GM23338 (cell line): ENCODE measurements around the gene TPGS1. TPM values are rescaled to one million over a fixed set of nuclear protein-coding genes. Genes with fewer than 3 reads are reported as not detected.

Experiments used
- ATAC-seq: fragments of 200-7000 bp; cut with Tn5 transposase; 3 replicates; pipeline ENCODE4 v1.9.1; 2020
- DNase-seq: peaks from one replicate; pipeline ENCODE4 v3.0.0-alpha.2; 2015; ENCODE audit warnings: low spot score
- H2AFZ ChIP-seq: fragments of 200-600 bp; sonication (generic); 2 replicates; pipeline ENCODE4 v1.8.0; 2016; ENCODE audit warnings: antibody characterized with exemption, mild to moderate bottlenecking, moderate library complexity
- H3F3A ChIP-seq: fragments of 200-600 bp; sonication (generic); replicated peaks from 2 replicates; pipeline ENCODE4 v1.8.0; 2017; ENCODE audit warnings: antibody characterized with exemption, mixed run types, low read depth
- H3K27ac ChIP-seq: fragments of 200-600 bp; sonication (generic); 2 replicates; pipeline ENCODE4 v1.6.1; 2016; ENCODE audit warnings: low read depth
- H3K27me3 ChIP-seq: fragments of 200-600 bp; sonication (generic); 2 replicates; pipeline ENCODE4 v1.8.0; 2016; ENCODE audit warnings: mild to moderate bottlenecking, mixed run types, moderate library complexity; ENCODE audit not compliant: insufficient read depth
- H3K36me3 ChIP-seq: fragments of 200-600 bp; sonication (generic); 2 replicates; pipeline ENCODE4 v1.8.0; 2016; ENCODE audit warnings: mild to moderate bottlenecking; ENCODE audit not compliant: insufficient read depth
- H3K4me1 ChIP-seq: fragments of 200-600 bp; sonication (generic); 2 replicates; pipeline ENCODE4 v1.8.0; 2016; ENCODE audit warnings: mild to moderate bottlenecking, moderate library complexity; ENCODE audit not compliant: insufficient read depth
- H3K4me2 ChIP-seq: fragments of 200-600 bp; sonication (generic); 2 replicates; pipeline ENCODE4 v1.7.1; 2017; ENCODE audit warnings: mixed run types
- H3K4me3 ChIP-seq: fragments of 200-600 bp; sonication (generic); 2 replicates; pipeline ENCODE4 v1.6.1; 2016; ENCODE audit warnings: mixed run types
- H3K79me2 ChIP-seq: fragments of 200-600 bp; sonication (generic); replicated peaks from 2 replicates; pipeline ENCODE4 v1.8.0; 2017; ENCODE audit warnings: mild to moderate bottlenecking; ENCODE audit not compliant: insufficient read depth
- H3K9me2 ChIP-seq: fragments of 200-600 bp; sonication (generic); 2 replicates; pipeline ENCODE4 v1.8.0; 2017; ENCODE audit not compliant: insufficient read depth
- H4K20me1 ChIP-seq: fragments of 200-600 bp; sonication (generic); replicated peaks from 2 replicates; pipeline ENCODE4 v1.8.0; 2017; ENCODE audit warnings: mild to moderate bottlenecking; ENCODE audit not compliant: insufficient read depth
- H3K27ac Mint-ChIP-seq: 2 replicates; pipeline ENCODE4 v1.8.0; 2020; ENCODE audit warnings: inconsistent platforms, mild to moderate bottlenecking, moderate library complexity, mixed read lengths
- H3K27me3 Mint-ChIP-seq: 3 replicates; pipeline ENCODE4 v1.8.0; 2022; ENCODE audit warnings: low read depth, mild to moderate bottlenecking, moderate library complexity, mixed read lengths, inconsistent platforms; ENCODE audit not compliant: insufficient read depth, poor library complexity
- H3K36me3 Mint-ChIP-seq: 3 replicates; pipeline ENCODE4 v1.8.0; 2021; ENCODE audit warnings: low read depth, mild to moderate bottlenecking, inconsistent platforms, moderate library complexity, mixed read lengths
- H3K4me1 Mint-ChIP-seq: 3 replicates; pipeline ENCODE4 v1.8.0; 2020; ENCODE audit warnings: mild to moderate bottlenecking, inconsistent platforms, mixed read lengths
- H3K4me3 Mint-ChIP-seq: 3 replicates; pipeline ENCODE4 v1.8.0; 2021; ENCODE audit warnings: moderate library complexity, mild to moderate bottlenecking, inconsistent platforms, mixed read lengths
- H3K9me3 Mint-ChIP-seq: 3 replicates; pipeline ENCODE4 v1.8.0; 2020; ENCODE audit warnings: moderate library complexity, mild to moderate bottlenecking, inconsistent platforms, mixed read lengths
- EZH2 ChIP-seq: fragments of 200-600 bp; sonication (generic); IDR thresholded peaks from one replicate; pipeline ENCODE4 v1.8.0; 2017; ENCODE audit warnings: antibody characterized with exemption, mild to moderate bottlenecking, low read depth; ENCODE audit not compliant: unreplicated experiment
- EZH2phosphoT487 ChIP-seq: fragments of 200-600 bp; sonication (generic); IDR thresholded peaks from one replicate; pipeline ENCODE4 v1.8.1; 2018; ENCODE audit warnings: antibody characterized with exemption; ENCODE audit not compliant: unreplicated experiment
- POLR2AphosphoS5 ChIP-seq: IDR thresholded peaks from 2 replicates; pipeline ENCODE4 v1.6.1; 2016; ENCODE audit warnings: antibody characterized with exemption, low read depth
- STAT1 ChIP-seq: IDR thresholded peaks from one replicate; pipeline ENCODE4 v1.6.1; 2016; ENCODE audit warnings: antibody characterized with exemption; ENCODE audit not compliant: unreplicated experiment
- ZNF114 ChIP-seq: fragments of 250-450 bp; sonication (Bioruptor Pico); IDR thresholded peaks from 2 replicates; pipeline ENCODE4 v1.5.0; 2020; ENCODE audit warnings: mild to moderate bottlenecking, moderate library complexity
- polyA plus RNA-seq: library from polyadenylated mRNA; unstranded; fragments of >200 nt; fragmentation: Nextera tagmentation; extraction: Ambion mirVana; gene quantifications from 2 replicates; pipeline ENCODE4 v1.2.1, GENCODE V29; 2016
- total RNA-seq: library from RNA; depleted of rRNA; stranded (reverse); fragments of >200 nt; shearing (Covaris generic); gene quantifications from 2 replicates; pipeline ENCODE4 v1.2.3, GENCODE V29; 2014
- TF ChIP-seq, protein P1 (sequence below), 2 experiments: fragments of 200-600 bp in 1 of 2; sonication (generic) in 1 of 2; conservative IDR thresholded peaks; 2 replicates each; pipeline versions ENCODE4 v1.5.1 to v1.6.1; 2016 to 2017; ENCODE audit warnings: antibody characterized with exemption in 2 of 2, low read depth in 2 of 2, mild to moderate bottlenecking in 2 of 2, moderate library complexity in 1 of 2
- TF ChIP-seq, protein P2 (sequence below): fragments of 250-450 bp; sonication (Bioruptor Pico); IDR thresholded peaks from 2 replicates; pipeline ENCODE4 v1.5.0; 2020; ENCODE audit warnings: mild to moderate bottlenecking, moderate library complexity

Gene TPGS1
- total and polyA plus RNA-seq, 2 experiments from 2014 or later = 11.9 to 38.4 TPM

GRCh38 chr19:548886-549830 lies 41.9 kb downstream of the TPGS1 start:
- Histone ChIP-seq H2AFZ (no peak overlapping the region), H3K4me3 (no peak overlapping the region), H3K36me3 (no peaks in the 10 kb centered on the region), H3F3A (no peaks in the 10 kb centered on the region), H3K9me2 (no peaks in the 10 kb centered on the region), H3K27ac (no peak overlapping the region), H3K79me2 (no peaks in the 10 kb centered on the region), H3K4me1 (no peaks in the 10 kb centered on the region), H4K20me1 (no peaks in the 10 kb centered on the region), H3K27me3 (no peaks in the 10 kb centered on the region), H3K4me2 (no peak overlapping the region)
- Mint-ChIP-seq H3K4me3 (no peak overlapping the region), H3K27ac (no peak overlapping the region), H3K27me3 (peaks cover 10% of the 10 kb centered on the region), H3K36me3 (no peaks in the 10 kb centered on the region), H3K4me1 (peaks cover 3% of the 10 kb centered on the region; the same call in 1 of the 3 replicates), H3K9me3 (no peaks in the 10 kb centered on the region)
- TF ChIP-seq POLR2AphosphoS5 = no peak
- TF ChIP-seq EZH2 = no peak
- TF ChIP-seq, protein P1, sequence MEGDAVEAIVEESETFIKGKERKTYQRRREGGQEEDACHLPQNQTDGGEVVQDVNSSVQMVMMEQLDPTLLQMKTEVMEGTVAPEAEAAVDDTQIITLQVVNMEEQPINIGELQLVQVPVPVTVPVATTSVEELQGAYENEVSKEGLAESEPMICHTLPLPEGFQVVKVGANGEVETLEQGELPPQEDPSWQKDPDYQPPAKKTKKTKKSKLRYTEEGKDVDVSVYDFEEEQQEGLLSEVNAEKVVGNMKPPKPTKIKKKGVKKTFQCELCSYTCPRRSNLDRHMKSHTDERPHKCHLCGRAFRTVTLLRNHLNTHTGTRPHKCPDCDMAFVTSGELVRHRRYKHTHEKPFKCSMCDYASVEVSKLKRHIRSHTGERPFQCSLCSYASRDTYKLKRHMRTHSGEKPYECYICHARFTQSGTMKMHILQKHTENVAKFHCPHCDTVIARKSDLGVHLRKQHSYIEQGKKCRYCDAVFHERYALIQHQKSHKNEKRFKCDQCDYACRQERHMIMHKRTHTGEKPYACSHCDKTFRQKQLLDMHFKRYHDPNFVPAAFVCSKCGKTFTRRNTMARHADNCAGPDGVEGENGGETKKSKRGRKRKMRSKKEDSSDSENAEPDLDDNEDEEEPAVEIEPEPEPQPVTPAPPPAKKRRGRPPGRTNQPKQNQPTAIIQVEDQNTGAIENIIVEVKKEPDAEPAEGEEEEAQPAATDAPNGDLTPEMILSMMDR (conservative IDR thresholded peaks at IDR 0.05; ENCODE audit: low read depth in 2 of 2) = peak in 1 of 2 experiments; percentile 16; a peak in 1 of 4 replicates
- ATAC-seq (no peak), DNase-seq (no peak)

GRCh38 chr19:554817-555216 lies 47.5 kb downstream of the TPGS1 start:
- no peak overlapping the region for H3K27ac Mint-ChIP-seq
- no peaks in the 10 kb centered on the region for H3K9me3 Mint-ChIP-seq
- no peak overlapping the region for H2AFZ ChIP-seq
- no peak overlapping the region for H3K4me3 ChIP-seq
- no peaks in the 10 kb centered on the region for H3K27me3 ChIP-seq
- H3K4me1 Mint-ChIP-seq = peaks cover 3% of the 10 kb centered on the region; the same call in 1 of the 3 replicates
- no peak for DNase-seq
- H3K79me2 ChIP-seq = no peaks in the 10 kb centered on the region
- H3K27me3 Mint-ChIP-seq = peaks cover 10% of the 10 kb centered on the region
- H3K27ac ChIP-seq = no peak overlapping the region
- no peak overlapping the region for H3K4me2 ChIP-seq
- no peaks in the 10 kb centered on the region for H3K36me3 ChIP-seq
- H3K36me3 Mint-ChIP-seq = no peaks in the 10 kb centered on the region
- no peak for ATAC-seq
- TF ChIP-seq STAT1 = no peak
- TF ChIP-seq ZNF114 (CRISPR knock-in tag) = no peak
- TF ChIP-seq, protein P2, sequence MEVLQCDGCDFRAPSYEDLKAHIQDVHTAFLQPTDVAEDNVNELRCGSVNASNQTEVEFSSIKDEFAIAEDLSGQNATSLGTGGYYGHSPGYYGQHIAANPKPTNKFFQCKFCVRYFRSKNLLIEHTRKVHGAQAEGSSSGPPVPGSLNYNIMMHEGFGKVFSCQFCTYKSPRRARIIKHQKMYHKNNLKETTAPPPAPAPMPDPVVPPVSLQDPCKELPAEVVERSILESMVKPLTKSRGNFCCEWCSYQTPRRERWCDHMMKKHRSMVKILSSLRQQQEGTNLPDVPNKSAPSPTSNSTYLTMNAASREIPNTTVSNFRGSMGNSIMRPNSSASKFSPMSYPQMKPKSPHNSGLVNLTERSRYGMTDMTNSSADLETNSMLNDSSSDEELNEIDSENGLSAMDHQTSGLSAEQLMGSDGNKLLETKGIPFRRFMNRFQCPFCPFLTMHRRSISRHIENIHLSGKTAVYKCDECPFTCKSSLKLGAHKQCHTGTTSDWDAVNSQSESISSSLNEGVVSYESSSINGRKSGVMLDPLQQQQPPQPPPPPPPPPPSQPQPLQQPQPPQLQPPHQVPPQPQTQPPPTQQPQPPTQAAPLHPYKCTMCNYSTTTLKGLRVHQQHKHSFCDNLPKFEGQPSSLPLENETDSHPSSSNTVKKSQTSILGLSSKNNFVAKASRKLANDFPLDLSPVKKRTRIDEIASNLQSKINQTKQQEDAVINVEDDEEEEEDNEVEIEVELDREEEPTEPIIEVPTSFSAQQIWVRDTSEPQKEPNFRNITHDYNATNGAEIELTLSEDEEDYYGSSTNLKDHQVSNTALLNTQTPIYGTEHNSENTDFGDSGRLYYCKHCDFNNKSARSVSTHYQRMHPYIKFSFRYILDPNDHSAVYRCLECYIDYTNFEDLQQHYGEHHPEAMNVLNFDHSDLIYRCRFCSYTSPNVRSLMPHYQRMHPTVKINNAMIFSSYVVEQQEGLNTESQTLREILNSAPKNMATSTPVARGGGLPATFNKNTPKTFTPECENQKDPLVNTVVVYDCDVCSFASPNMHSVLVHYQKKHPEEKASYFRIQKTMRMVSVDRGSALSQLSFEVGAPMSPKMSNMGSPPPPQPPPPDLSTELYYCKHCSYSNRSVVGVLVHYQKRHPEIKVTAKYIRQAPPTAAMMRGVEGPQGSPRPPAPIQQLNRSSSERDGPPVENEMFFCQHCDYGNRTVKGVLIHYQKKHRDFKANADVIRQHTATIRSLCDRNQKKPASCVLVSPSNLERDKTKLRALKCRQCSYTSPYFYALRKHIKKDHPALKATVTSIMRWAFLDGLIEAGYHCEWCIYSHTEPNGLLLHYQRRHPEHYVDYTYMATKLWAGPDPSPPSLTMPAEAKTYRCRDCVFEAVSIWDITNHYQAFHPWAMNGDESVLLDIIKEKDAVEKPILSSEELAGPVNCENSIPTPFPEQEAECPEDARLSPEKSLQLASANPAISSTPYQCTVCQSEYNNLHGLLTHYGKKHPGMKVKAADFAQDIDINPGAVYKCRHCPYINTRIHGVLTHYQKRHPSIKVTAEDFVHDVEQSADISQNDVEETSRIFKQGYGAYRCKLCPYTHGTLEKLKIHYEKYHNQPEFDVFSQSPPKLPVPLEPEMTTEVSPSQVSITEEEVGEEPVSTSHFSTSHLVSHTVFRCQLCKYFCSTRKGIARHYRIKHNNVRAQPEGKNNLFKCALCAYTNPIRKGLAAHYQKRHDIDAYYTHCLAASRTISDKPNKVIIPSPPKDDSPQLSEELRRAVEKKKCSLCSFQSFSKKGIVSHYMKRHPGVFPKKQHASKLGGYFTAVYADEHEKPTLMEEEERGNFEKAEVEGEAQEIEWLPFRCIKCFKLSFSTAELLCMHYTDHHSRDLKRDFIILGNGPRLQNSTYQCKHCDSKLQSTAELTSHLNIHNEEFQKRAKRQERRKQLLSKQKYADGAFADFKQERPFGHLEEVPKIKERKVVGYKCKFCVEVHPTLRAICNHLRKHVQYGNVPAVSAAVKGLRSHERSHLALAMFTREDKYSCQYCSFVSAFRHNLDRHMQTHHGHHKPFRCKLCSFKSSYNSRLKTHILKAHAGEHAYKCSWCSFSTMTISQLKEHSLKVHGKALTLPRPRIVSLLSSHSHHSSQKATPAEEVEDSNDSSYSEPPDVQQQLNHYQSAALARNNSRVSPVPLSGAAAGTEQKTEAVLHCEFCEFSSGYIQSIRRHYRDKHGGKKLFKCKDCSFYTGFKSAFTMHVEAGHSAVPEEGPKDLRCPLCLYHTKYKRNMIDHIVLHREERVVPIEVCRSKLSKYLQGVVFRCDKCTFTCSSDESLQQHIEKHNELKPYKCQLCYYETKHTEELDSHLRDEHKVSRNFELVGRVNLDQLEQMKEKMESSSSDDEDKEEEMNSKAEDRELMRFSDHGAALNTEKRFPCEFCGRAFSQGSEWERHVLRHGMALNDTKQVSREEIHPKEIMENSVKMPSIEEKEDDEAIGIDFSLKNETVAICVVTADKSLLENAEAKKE = no peak
- TF ChIP-seq EZH2phosphoT487 = no peak
- H3K4me1 ChIP-seq = no peaks in the 10 kb centered on the region
- no peaks in the 10 kb centered on the region for H3K9me2 ChIP-seq
- H3K4me3 Mint-ChIP-seq = no peak overlapping the region
- no peaks in the 10 kb centered on the region for H3F3A ChIP-seq
- H4K20me1 ChIP-seq = no peaks in the 10 kb centered on the region
